Panc1 (cell line): Measurements from ENCODE around the gene EHD4. TPM values are rescaled to one million over a fixed set of nuclear protein-coding genes. Genes with fewer than 3 reads are reported as not detected.

ENCODE experiments used
- ATAC-seq: fragments of 200-7000 bp; cut with Tn5 transposase; 2 replicates; pipeline ENCODE4 v1.9.1; 2020; ENCODE audit warnings: mild to moderate bottlenecking, moderate library complexity
- BruUV-seq: library from RNA; stranded (reverse); fragments of 400-500 nt; replicated peaks from 2 replicates; lab custom pipeline; 2021; lab: Mats Ljungman, UMichigan
- CTCF ChIA-PET: fragments of 300-600 bp; sonication (Branson Sonifier 250); formaldehyde crosslinking; loops from one replicate; lab custom pipeline; 2022; ENCODE audit warnings: antibody characterized with exemption; lab: Charles Lee
- POLR2A ChIA-PET: fragments of 300-600 bp; sonication (Branson Sonifier 250); formaldehyde crosslinking; loops from one replicate; lab custom pipeline; 2022; ENCODE audit warnings: antibody characterized with exemption; lab: Charles Lee
- DNase-seq: peaks from one replicate; pipeline ENCODE4 v3.0.0-alpha.2; 2010; ENCODE audit warnings: low read depth, low spot score
- H3K27ac ChIP-seq: 2 replicates; pipeline ENCODE4 v1.5.1; 2011; ENCODE audit warnings: mild to moderate bottlenecking, low read length, inconsistent platforms
- H3K27me3 ChIP-seq: fragments of 200-500 bp; sonication (Bioruptor generic); 2 replicates; pipeline ENCODE4 v1.6.0; 2014; ENCODE audit warnings: low read length, inconsistent platforms; ENCODE audit not compliant: control insufficient read depth, insufficient read depth
- H3K36me3 ChIP-seq: fragments of 200-500 bp; sonication (Bioruptor generic); 2 replicates; pipeline ENCODE4 v1.5.1; 2014; ENCODE audit warnings: inconsistent platforms, mild to moderate bottlenecking, low read length, moderate library complexity; ENCODE audit not compliant: control insufficient read depth, insufficient read depth
- H3K4me1 ChIP-seq: 2 replicates; pipeline ENCODE4 v1.5.1; 2011; ENCODE audit warnings: inconsistent platforms, mild to moderate bottlenecking, low read length, moderate library complexity; ENCODE audit not compliant: control insufficient read depth, insufficient read depth
- H3K4me3 ChIP-seq, 2 experiments: 2 replicates each; pipeline ENCODE4 v1.5.1; 2011 to 2012; ENCODE audit warnings: low read depth in 2 of 2, low read length in 2 of 2, mild to moderate bottlenecking in 2 of 2, inconsistent platforms in 1 of 2, moderate library complexity in 1 of 2
- H3K9me3 ChIP-seq: fragments of 200-500 bp; sonication (Bioruptor generic); 2 replicates; pipeline ENCODE4 v1.5.1; 2014; ENCODE audit warnings: low read depth, mild to moderate bottlenecking, inconsistent platforms, low read length, moderate library complexity; ENCODE audit not compliant: control insufficient read depth, insufficient read depth
- CTCF ChIP-seq: fragments of 450-650 bp; IDR thresholded peaks from 2 replicates; pipeline ENCODE4 v1.5.1; 2017; ENCODE audit warnings: mild to moderate bottlenecking
- POLR2AphosphoS5 ChIP-seq: IDR thresholded peaks from 2 replicates; pipeline ENCODE4 v1.6.1; 2012; ENCODE audit warnings: mild to moderate bottlenecking, low read depth, low read length, moderate library complexity
- SIN3A ChIP-seq: IDR thresholded peaks from 2 replicates; pipeline ENCODE4 v1.6.1; 2012; ENCODE audit warnings: low read depth, mild to moderate bottlenecking, low read length, moderate library complexity, borderline replicate concordance; ENCODE audit not compliant: insufficient read depth
- TCF7L2 ChIP-seq: IDR thresholded peaks from 2 replicates; pipeline ENCODE4 v1.6.1; 2011; ENCODE audit warnings: mild to moderate bottlenecking, low read depth, low read length, inconsistent platforms
- in situ Hi-C: cut with HindIII; loops from 2 replicates; pipeline ENCODE4 v1.10.0; 2016; ENCODE audit warnings: low sequenced_read_pairs, low pct_unique_long_range_greater_than_20kb
- intact Hi-C: fragments of 100-400 bp; cut with micrococcal nuclease; formaldehyde crosslinking; loops from one replicate; pipeline ENCODE4 v1.10.0; 2022; ENCODE audit not compliant: unreplicated experiment
- total RNA-seq: library from RNA; stranded (reverse); gene quantifications from one replicate; pipeline ENCODE4 v1.2.1, GENCODE V29; 2021; ENCODE audit not compliant: unreplicated experiment
- TF ChIP-seq, protein P1 (sequence below), 2 experiments: IDR thresholded peaks; 2 replicates each; pipeline ENCODE4 v1.6.1; 2011 to 2012; ENCODE audit warnings: low read depth in 2 of 2, control low read depth in 1 of 2, low read length in 1 of 2, mild to moderate bottlenecking in 1 of 2, moderate library complexity in 1 of 2; ENCODE audit not compliant: insufficient read depth in 1 of 2

Gene EHD4
- total RNA-seq, 1 experiment from 2014 or later, result 43.2 TPM

GRCh38 chr15:41862515-41863116, 109.7 kb downstream of the EHD4 start:
- POLR2A ChIA-PET, result no interaction called here
- ATAC-seq, result no peak
- CTCF ChIA-PET, result no interaction called here
- no peak overlapping the region for H3K27ac ChIP-seq
- H3K27me3 ChIP-seq, result no peaks in the 10 kb centered on the region
- no peak for DNase-seq
- in situ Hi-C loops, result no loop called here
- no peaks in the 10 kb centered on the region for H3K36me3 ChIP-seq
- TF ChIP-seq POLR2AphosphoS5, result no peak
- TF ChIP-seq TCF7L2, result no peak
- no peak for TF ChIP-seq SIN3A
- no peak for TF ChIP-seq CTCF
- TF ChIP-seq, protein P1, sequence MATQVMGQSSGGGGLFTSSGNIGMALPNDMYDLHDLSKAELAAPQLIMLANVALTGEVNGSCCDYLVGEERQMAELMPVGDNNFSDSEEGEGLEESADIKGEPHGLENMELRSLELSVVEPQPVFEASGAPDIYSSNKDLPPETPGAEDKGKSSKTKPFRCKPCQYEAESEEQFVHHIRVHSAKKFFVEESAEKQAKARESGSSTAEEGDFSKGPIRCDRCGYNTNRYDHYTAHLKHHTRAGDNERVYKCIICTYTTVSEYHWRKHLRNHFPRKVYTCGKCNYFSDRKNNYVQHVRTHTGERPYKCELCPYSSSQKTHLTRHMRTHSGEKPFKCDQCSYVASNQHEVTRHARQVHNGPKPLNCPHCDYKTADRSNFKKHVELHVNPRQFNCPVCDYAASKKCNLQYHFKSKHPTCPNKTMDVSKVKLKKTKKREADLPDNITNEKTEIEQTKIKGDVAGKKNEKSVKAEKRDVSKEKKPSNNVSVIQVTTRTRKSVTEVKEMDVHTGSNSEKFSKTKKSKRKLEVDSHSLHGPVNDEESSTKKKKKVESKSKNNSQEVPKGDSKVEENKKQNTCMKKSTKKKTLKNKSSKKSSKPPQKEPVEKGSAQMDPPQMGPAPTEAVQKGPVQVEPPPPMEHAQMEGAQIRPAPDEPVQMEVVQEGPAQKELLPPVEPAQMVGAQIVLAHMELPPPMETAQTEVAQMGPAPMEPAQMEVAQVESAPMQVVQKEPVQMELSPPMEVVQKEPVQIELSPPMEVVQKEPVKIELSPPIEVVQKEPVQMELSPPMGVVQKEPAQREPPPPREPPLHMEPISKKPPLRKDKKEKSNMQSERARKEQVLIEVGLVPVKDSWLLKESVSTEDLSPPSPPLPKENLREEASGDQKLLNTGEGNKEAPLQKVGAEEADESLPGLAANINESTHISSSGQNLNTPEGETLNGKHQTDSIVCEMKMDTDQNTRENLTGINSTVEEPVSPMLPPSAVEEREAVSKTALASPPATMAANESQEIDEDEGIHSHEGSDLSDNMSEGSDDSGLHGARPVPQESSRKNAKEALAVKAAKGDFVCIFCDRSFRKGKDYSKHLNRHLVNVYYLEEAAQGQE (IDR thresholded peaks at IDR 0.05; ENCODE audit: insufficient read depth in 1 of 2, low read depth in 2 of 2, low read length in 1 of 2), result no peak
- intact Hi-C loops, result no loop called here
- peaks cover 9% of the 10 kb centered on the region for H3K4me1 ChIP-seq
- H3K9me3 ChIP-seq, result no peaks in the 10 kb centered on the region
- no peak overlapping the region for H3K4me3 ChIP-seq
- BruUV-seq, result no TSS peak

DNA sequence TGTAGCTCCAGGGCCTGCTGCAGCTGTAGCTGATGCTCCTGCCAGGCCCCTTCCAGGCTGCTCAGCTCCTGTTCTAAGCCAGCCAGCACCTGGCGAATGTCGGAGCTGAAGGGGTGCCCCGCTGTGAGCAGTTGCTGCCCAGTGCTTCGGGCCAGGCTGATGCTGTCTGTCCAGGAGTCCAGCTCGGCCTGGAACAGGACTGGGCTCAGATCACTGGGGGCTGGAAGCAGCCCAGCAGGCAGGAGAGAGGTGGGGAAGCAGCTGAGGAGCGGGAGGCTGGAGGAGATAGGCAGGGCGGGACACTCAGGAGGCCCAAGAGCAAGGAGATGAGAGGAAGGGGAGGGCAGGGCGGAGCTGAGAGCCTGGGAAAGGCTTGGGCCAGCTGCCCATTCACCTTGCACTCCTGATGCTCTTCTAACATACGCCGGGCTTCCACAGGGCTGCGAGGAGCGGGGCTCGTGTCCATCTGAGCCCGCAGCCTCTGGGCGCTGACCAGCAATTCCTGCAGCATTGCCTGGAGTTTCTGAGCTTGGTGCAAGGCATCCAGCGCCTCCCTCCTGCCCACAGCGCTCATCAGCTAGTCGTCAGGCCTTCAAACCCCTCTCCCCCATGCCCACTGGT, 110.5 kb downstream of the EHD4 start:
- Histone ChIP-seq H3K36me3 (no peaks in the 10 kb centered on the region), H3K4me1 (peaks cover 9% of the 10 kb centered on the region), H3K27ac (no peak overlapping the region), H3K27me3 (no peaks in the 10 kb centered on the region), H3K9me3 (no peaks in the 10 kb centered on the region), H3K4me3 (no peak overlapping the region)
- ATAC-seq (0 out of 2 replicates have a peak, but pooled peaks have one; percentile 5), DNase-seq (no peak)
- CTCF ChIA-PET, result interaction anchor here (0.5 to 1.1 kb wide), 2 partner anchors 10 to 274 kb away, joined by 5 to 6 read pairs; no protein-coding TSS in a partner anchor
- POLR2A ChIA-PET, result interaction anchor here (0.7 kb wide), 1 partner anchor 63 kb away, joined by 4 read pairs; no protein-coding TSS in a partner anchor
- intact Hi-C loops (no loop called here), in situ Hi-C loops (no loop called here)
- TF ChIP-seq POLR2AphosphoS5 (no peak), CTCF (no peak), SIN3A (no peak), TCF7L2 (no peak)
- TF ChIP-seq, protein P1 (IDR thresholded peaks at IDR 0.05; ENCODE audit: insufficient read depth in 1 of 2, low read depth in 2 of 2, low read length in 1 of 2), result no peak
- BruUV-seq, result no TSS peak
